Endodermal cell (in vitro differentiated cells): ENCODE data around the gene CDC42BPB. TPM values are rescaled to one million over a fixed set of nuclear protein-coding genes. Genes with fewer than 3 reads are reported as not detected.

Experiments used
- DNase-seq: peaks from one replicate; pipeline ENCODE4 v3.0.0-alpha.2; 2017
- H3K27ac ChIP-seq: 2 replicates; pipeline ENCODE4 v1.5.1; 2013; ENCODE audit warnings: mild to moderate bottlenecking, low read depth, low read length, moderate library complexity
- H3K27me3 ChIP-seq: 2 replicates; pipeline ENCODE4 v1.6.1; 2013; ENCODE audit warnings: mild to moderate bottlenecking, low read length, moderate library complexity; ENCODE audit not compliant: insufficient read depth, control insufficient read depth, poor library complexity, severe bottlenecking
- H3K36me3 ChIP-seq: 2 replicates; pipeline ENCODE4 v1.7.0; 2013; ENCODE audit warnings: mild to moderate bottlenecking, low read length, moderate library complexity; ENCODE audit not compliant: control insufficient read depth, insufficient read depth
- H3K4me1 ChIP-seq: one replicate; pipeline ENCODE4 v1.7.0; 2013; ENCODE audit warnings: low read length; ENCODE audit not compliant: control insufficient read depth, insufficient read depth
- H3K4me3 ChIP-seq: 2 replicates; pipeline ENCODE4 v1.5.1; 2013; ENCODE audit warnings: mild to moderate bottlenecking, low read length, moderate library complexity
- H3K9ac ChIP-seq: 2 replicates; pipeline ENCODE4 v1.6.1; 2013; ENCODE audit warnings: mild to moderate bottlenecking, low read length, moderate library complexity; ENCODE audit not compliant: poor library complexity, severe bottlenecking; ENCODE audit errors: extremely low read depth
- H3K9me3 ChIP-seq: 2 replicates; pipeline ENCODE4 v1.6.1; 2013; ENCODE audit warnings: mild to moderate bottlenecking, low read length, moderate library complexity; ENCODE audit not compliant: control insufficient read depth
- H3K27ac Mint-ChIP-seq: 2 replicates; pipeline ENCODE4 v1.8.0; 2020; ENCODE audit warnings: mixed read lengths
- H3K27me3 Mint-ChIP-seq: 2 replicates; pipeline ENCODE4 v1.8.0; 2021; ENCODE audit warnings: mild to moderate bottlenecking, mixed read lengths; ENCODE audit not compliant: insufficient read depth
- H3K36me3 Mint-ChIP-seq: 2 replicates; pipeline ENCODE4 v1.8.0; 2020; ENCODE audit warnings: low read depth, mixed read lengths
- H3K4me1 Mint-ChIP-seq: 2 replicates; pipeline ENCODE4 v1.8.0; 2020; ENCODE audit warnings: mixed read lengths
- H3K4me3 Mint-ChIP-seq: 2 replicates; pipeline ENCODE4 v1.8.0; 2020; ENCODE audit warnings: mild to moderate bottlenecking, moderate library complexity, mixed read lengths
- H3K9me3 Mint-ChIP-seq: 2 replicates; pipeline ENCODE4 v1.8.0; 2020; ENCODE audit warnings: mild to moderate bottlenecking, mixed read lengths
- WGBS, 2 experiments: methylation state at CpG; one replicate each; pipeline versions ENCODE4 v1.1.5 to v1.1.7; 2013; ENCODE audit warnings: missing lambda C conversion rate in 2 of 2, mixed read lengths in 1 of 2; ENCODE audit not compliant: insufficient coverage in 1 of 2, insufficient read length in 1 of 2; 5-methylcytosine and 5-hydroxymethylcytosine counted together
- total RNA-seq, 2 donors: library from RNA; stranded (reverse); fragmentation: NEBNext Ultra II Directional in 1 of 2; extraction: Animal tissue kit (Norgen Biotek cat#: 25700) in 1 of 2; gene quantifications; 2 replicates in 1 of 2; 3 replicates in 1 of 2; pipeline ENCODE4 v1.2.1, GENCODE V29; 2021
- TF ChIP-seq, protein P1 (sequence below): fragments of 200-600 bp; sonication (generic); conservative IDR thresholded peaks from 2 replicates; pipeline ENCODE4 v1.5.0; 2021; ENCODE audit warnings: antibody characterized with exemption, mild to moderate bottlenecking

The CDC42BPB gene
- total RNA-seq, 2 donors from 2014 or later: 120 to 123 TPM

GRCh38 chr14:103001651-103002396 is 55.5 kb downstream of the CDC42BPB start:
- WGBS, 2 experiments: 94 to 95% methylated on average over 37 of the region's 37 CpGs
- H3K4me3 Mint-ChIP-seq: no peak overlapping the region

GRCh38 chr14:103001226-103001625 is 56.1 kb downstream of the CDC42BPB start:
- Mint-ChIP-seq H3K9me3 (no peaks in the 10 kb centered on the region), H3K36me3 (peaks cover 54% of the 10 kb centered on the region), H3K4me1 (no peaks in the 10 kb centered on the region), H3K27me3 (no peaks in the 10 kb centered on the region), H3K4me3 (no peak overlapping the region), H3K27ac (peak overlapping the region; percentile 39)
- Histone ChIP-seq H3K4me3 (no peak overlapping the region), H3K9ac (no peak overlapping the region), H3K36me3 (peaks cover 67% of the 10 kb centered on the region), H3K27ac (no peak overlapping the region), H3K9me3 (no peaks in the 10 kb centered on the region), H3K4me1 (no peaks in the 10 kb centered on the region), H3K27me3 (no peaks in the 10 kb centered on the region)
- 94 to 95% methylated on average over 16 to 18 of the region's 18 CpGs for WGBS, 2 experiments
- no peak for DNase-seq
- TF ChIP-seq, protein P1, sequence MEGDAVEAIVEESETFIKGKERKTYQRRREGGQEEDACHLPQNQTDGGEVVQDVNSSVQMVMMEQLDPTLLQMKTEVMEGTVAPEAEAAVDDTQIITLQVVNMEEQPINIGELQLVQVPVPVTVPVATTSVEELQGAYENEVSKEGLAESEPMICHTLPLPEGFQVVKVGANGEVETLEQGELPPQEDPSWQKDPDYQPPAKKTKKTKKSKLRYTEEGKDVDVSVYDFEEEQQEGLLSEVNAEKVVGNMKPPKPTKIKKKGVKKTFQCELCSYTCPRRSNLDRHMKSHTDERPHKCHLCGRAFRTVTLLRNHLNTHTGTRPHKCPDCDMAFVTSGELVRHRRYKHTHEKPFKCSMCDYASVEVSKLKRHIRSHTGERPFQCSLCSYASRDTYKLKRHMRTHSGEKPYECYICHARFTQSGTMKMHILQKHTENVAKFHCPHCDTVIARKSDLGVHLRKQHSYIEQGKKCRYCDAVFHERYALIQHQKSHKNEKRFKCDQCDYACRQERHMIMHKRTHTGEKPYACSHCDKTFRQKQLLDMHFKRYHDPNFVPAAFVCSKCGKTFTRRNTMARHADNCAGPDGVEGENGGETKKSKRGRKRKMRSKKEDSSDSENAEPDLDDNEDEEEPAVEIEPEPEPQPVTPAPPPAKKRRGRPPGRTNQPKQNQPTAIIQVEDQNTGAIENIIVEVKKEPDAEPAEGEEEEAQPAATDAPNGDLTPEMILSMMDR: no peak

More at GRCh38 chr14:103001651-103002396, 55.5 kb downstream of the CDC42BPB start:
- DNase-seq: no peak
- H3K27me3 ChIP-seq: no peaks in the 10 kb centered on the region
- Mint-ChIP-seq H3K27me3 (no peaks in the 10 kb centered on the region), H3K9me3 (no peaks in the 10 kb centered on the region), H3K4me1 (no peaks in the 10 kb centered on the region), H3K27ac (no peak overlapping the region), H3K36me3 (peaks cover 54% of the 10 kb centered on the region)
- H3K9me3 ChIP-seq: no peaks in the 10 kb centered on the region
- TF ChIP-seq, protein P1: no peak
- no peak overlapping the region for H3K27ac ChIP-seq
- H3K4me1 ChIP-seq: no peaks in the 10 kb centered on the region
- H3K4me3 ChIP-seq: no peak overlapping the region
- H3K36me3 ChIP-seq: peaks cover 67% of the 10 kb centered on the region
- no peak overlapping the region for H3K9ac ChIP-seq

GRCh38 chr14:103000291-103000921 is 56.9 kb downstream of the CDC42BPB start:
- Mint-ChIP-seq H3K36me3 (peaks cover 53% of the 10 kb centered on the region), H3K27me3 (no peaks in the 10 kb centered on the region), H3K27ac (peak overlapping the region; percentile 39), H3K4me3 (no peak overlapping the region), H3K4me1 (no peaks in the 10 kb centered on the region), H3K9me3 (no peaks in the 10 kb centered on the region)
- WGBS, 2 experiments: 95 to 100% methylated on average over 14 to 21 of the region's 21 CpGs
- H3K9me3 ChIP-seq: no peaks in the 10 kb centered on the region
- TF ChIP-seq, protein P1: no peak
- no peak overlapping the region for H3K4me3 ChIP-seq
- H3K4me1 ChIP-seq: no peaks in the 10 kb centered on the region
- H3K36me3 ChIP-seq: peaks cover 62% of the 10 kb centered on the region
- H3K27me3 ChIP-seq: no peaks in the 10 kb centered on the region
- H3K27ac ChIP-seq: no peak overlapping the region
- DNase-seq: no peak
- H3K9ac ChIP-seq: no peak overlapping the region
